Right lung (tissue), 10 donors: ENCODE results near the gene RASA4. TPM values are rescaled to one million over a fixed set of nuclear protein-coding genes. Genes with fewer than 3 reads are reported as not detected.
"Not testable (repeated sequence)": the region's sequence is repeated elsewhere in the genome, so short reads cannot be mapped to it uniquely, and the experiment has no call there.

ENCODE experiments used
- DNase-seq, 2 donors: peaks; one replicate each; pipeline ENCODE4 v3.0.0-alpha.2; 2013
- long read RNA-seq, 8 donors: transcript quantifications; one replicate each; lab custom pipeline, GENCODE V29; 2026
- polyA plus RNA-seq, 5 donors: library from polyadenylated mRNA; unstranded; fragments of 120-200 nt; gene quantifications; one replicate each; pipeline versions ENCODE4 v1.2.1 to v1.2.3, GENCODE V29; 2013; ENCODE audit warnings: inconsistent platforms in 1 of 5, low replicate concordance in 1 of 5; ENCODE audit not compliant: insufficient read length in 5 of 5, insufficient read depth in 1 of 5

Gene RASA4
- 10 to 100 TPM; 12.9 to 34.7 (median 29.6) TPM for polyA plus RNA-seq
- long read RNA-seq, donor 1, full-length matches to known transcripts = 3 of 3 reads
- long read RNA-seq, donor 1, partial matches to known transcripts = 0 of 3 reads
- long read RNA-seq, donor 1, other reads (novel, unspliced or antisense) = 0 of 3 reads
- long read RNA-seq, donor 2 = 0 reads
- long read RNA-seq, donor 3 = 0 reads
- long read RNA-seq, donor 4 = 0 reads
- long read RNA-seq, donor 5 = 0 reads
- long read RNA-seq, donor 6 = 0 reads
- long read RNA-seq, donor 7 = 0 reads
- long read RNA-seq, donor 8 = 0 reads

- peak in 1 of 2 donors; percentile 15 for DNase-seq
These were observed at the start of gene RASA4 for GRCh38 chr7:102616507-102617125. Gene RASA4, minus strand, starts transcription at chr7:102616756. Its CDS starts 67 bp downstream, at chr7:102616689.

- not testable (repeated sequence) for DNase-seq
These were observed 48.2 kb upstream of the RASA4 start for GRCh38 chr7:102664765-102665164.

- DNase-seq = not testable (repeated sequence)
These were observed 33.4 kb upstream of the RASA4 start, which contains the start of gene SPDYE2B for GRCh38 chr7:102649924-102650323. Gene SPDYE2B, plus strand, starts transcription at chr7:102650319. Its CDS starts 2,030 bp downstream, at chr7:102652349.

GRCh38 chr7:102647813-102648212 lies 31.3 kb upstream of the RASA4 start:
- DNase-seq = not testable (repeated sequence)

GRCh38 chr7:102643404-102643803 lies 26.8 kb upstream of the RASA4 start:
- not testable (repeated sequence) for DNase-seq

GRCh38 chr7:102642691-102643090 lies 26.1 kb upstream of the RASA4 start, which contains the start of gene UPK3BL1:
Gene UPK3BL1, minus strand, starts transcription at chr7:102642791. Its CDS starts 50 bp downstream, at chr7:102642741.
- not testable (repeated sequence) for DNase-seq

- not testable (repeated sequence) for DNase-seq
These were observed 22.3 kb upstream of the RASA4 start for GRCh38 chr7:102638848-102639247.

GRCh38 chr7:102636956-102637355 lies 20.4 kb upstream of the RASA4 start:
- DNase-seq = not testable (repeated sequence)

- not testable (repeated sequence) for DNase-seq
These were observed 18.8 kb upstream of the RASA4 start for GRCh38 chr7:102635354-102635753.

GRCh38 chr7:102634299-102634698 lies 17.7 kb upstream of the RASA4 start:
- not testable (repeated sequence) for DNase-seq

- not testable (repeated sequence) for DNase-seq
These were observed 14.1 kb upstream of the RASA4 start for GRCh38 chr7:102630622-102631021.

GRCh38 chr7:102627271-102627904 lies 10.8 kb upstream of the RASA4 start:
- DNase-seq = not testable (repeated sequence)

GRCh38 chr7:102618122-102618521 lies 1.6 kb upstream of the RASA4 start:
- not testable (repeated sequence) for DNase-seq

GRCh38 chr7:102615930-102616329 lies 626 bp downstream of the RASA4 start:
- not testable (repeated sequence) for DNase-seq

- not testable (repeated sequence) for DNase-seq
These were observed 1.7 kb downstream of the RASA4 start for GRCh38 chr7:102614873-102615272.

GRCh38 chr7:102614346-102614697 lies 2.2 kb downstream of the RASA4 start:
- not testable (repeated sequence) for DNase-seq

GRCh38 chr7:102613575-102614345 lies 2.8 kb downstream of the RASA4 start:
- DNase-seq = not testable (repeated sequence)

- DNase-seq = peak in 1 of 2 donors; percentile 11
These were observed 4.8 kb downstream of the RASA4 start for GRCh38 chr7:102611675-102612325.

- not testable (repeated sequence) for DNase-seq
These were observed 5.4 kb downstream of the RASA4 start for GRCh38 chr7:102611013-102611674.

GRCh38 chr7:102610441-102610840 lies 6.1 kb downstream of the RASA4 start:
- not testable (repeated sequence) for DNase-seq
